ENCODE data around the gene PRSS1. TPM values are rescaled to one million over a fixed set of nuclear protein-coding genes. Genes with fewer than 3 reads are reported as not detected.

The PRSS1 gene
- total RNA-seq, 3 donors from 2014 or later: not detected

GRCh38 chr7:142784716-142785115 lies 35.4 kb downstream of the PRSS1 start:
- Histone ChIP-seq H3K36me3 (no peaks in the 10 kb centered on the region), H3K27me3 (no peaks in the 10 kb centered on the region), H3K4me3 (no peak overlapping the region), H3K27ac (no peak overlapping the region), H3K9me3 (no peaks in the 10 kb centered on the region), H3K4me1 (no peaks in the 10 kb centered on the region)
- no peak for TF ChIP-seq CTCF (IDR thresholded peaks at IDR 0.05)
- TF ChIP-seq POLR2A (IDR thresholded peaks at IDR 0.05): no peak
- no peak for TF ChIP-seq POLR2AphosphoS5 (IDR thresholded peaks at IDR 0.05)
- intact Hi-C loops (cut with DNase I; ENCODE audit: low total_unique reads): no loop called here
- no peak for DNase-seq (ENCODE audit: low spot score in 2 of 2)

- TF ChIP-seq POLR2A (IDR thresholded peaks at IDR 0.05): no peak
- H3K27ac ChIP-seq: no peak overlapping the region
- intact Hi-C loops (cut with DNase I; ENCODE audit: low total_unique reads): no loop called here
- H3K36me3 ChIP-seq: no peaks in the 10 kb centered on the region
- no peak overlapping the region for H3K4me3 ChIP-seq
- no peaks in the 10 kb centered on the region for H3K4me1 ChIP-seq
- DNase-seq (ENCODE audit: low spot score in 2 of 2): no peak
- no peaks in the 10 kb centered on the region for H3K9me3 ChIP-seq
- no peaks in the 10 kb centered on the region for H3K27me3 ChIP-seq
Measured at GRCh38 chr7:142785841-142786250, 36.6 kb downstream of the PRSS1 start.

GRCh38 chr7:142787034-142787768 lies 37.9 kb downstream of the PRSS1 start:
- Histone ChIP-seq H3K4me1 (no peaks in the 10 kb centered on the region), H3K36me3 (no peaks in the 10 kb centered on the region), H3K27me3 (no peaks in the 10 kb centered on the region), H3K27ac (no peak overlapping the region), H3K9me3 (no peaks in the 10 kb centered on the region), H3K4me3 (no peak overlapping the region)
- intact Hi-C loops (cut with DNase I; ENCODE audit: low total_unique reads): no loop called here
- TF ChIP-seq POLR2AphosphoS5 (IDR thresholded peaks at IDR 0.05) (no peak), CTCF (IDR thresholded peaks at IDR 0.05) (no peak), POLR2A (IDR thresholded peaks at IDR 0.05) (no peak)
- no peak for DNase-seq (ENCODE audit: low spot score in 2 of 2)

- intact Hi-C loops (cut with DNase I; ENCODE audit: low total_unique reads): no loop called here
- DNase-seq (ENCODE audit: low spot score in 2 of 2): no peak
- TF ChIP-seq POLR2AphosphoS5 (IDR thresholded peaks at IDR 0.05) (no peak), CTCF (IDR thresholded peaks at IDR 0.05) (no peak), POLR2A (IDR thresholded peaks at IDR 0.05) (no peak)
- Histone ChIP-seq H3K4me1 (no peaks in the 10 kb centered on the region), H3K27ac (no peak overlapping the region), H3K9me3 (no peaks in the 10 kb centered on the region), H3K4me3 (no peak overlapping the region), H3K36me3 (no peaks in the 10 kb centered on the region), H3K27me3 (no peaks in the 10 kb centered on the region)
Measured at GRCh38 chr7:142787783-142788182, 38.5 kb downstream of the PRSS1 start.

- intact Hi-C loops (cut with DNase I; ENCODE audit: low total_unique reads): no loop called here
- Histone ChIP-seq H3K27me3 (no peaks in the 10 kb centered on the region), H3K27ac (no peak overlapping the region)
Measured at GRCh38 chr7:142788303-142789289, 39.3 kb downstream of the PRSS1 start.

More at GRCh38 chr7:142788303-142789289, 39.3 kb downstream of the PRSS1 start:
- no peak for DNase-seq (ENCODE audit: low spot score in 2 of 2)
- no peaks in the 10 kb centered on the region for H3K4me1 ChIP-seq
- H3K9me3 ChIP-seq: no peaks in the 10 kb centered on the region
- no peak overlapping the region for H3K4me3 ChIP-seq
- TF ChIP-seq POLR2A (IDR thresholded peaks at IDR 0.05): no peak
- TF ChIP-seq CTCF (IDR thresholded peaks at IDR 0.05): no peak
- no peak for TF ChIP-seq POLR2AphosphoS5 (IDR thresholded peaks at IDR 0.05)
- no peaks in the 10 kb centered on the region for H3K36me3 ChIP-seq

Measured in breast epithelium (tissue), 4 donors.